GM19238 (cell line): ENCODE measurements around the gene DDX31.
A peak's percentile ranks its signal among the peaks of the same experiment; 100 is the strongest.
"Not testable (repeated sequence)": the region's sequence is repeated elsewhere in the genome, so short reads cannot be mapped to it uniquely, and the experiment has no call there.

Experiments
- DNase-seq: peaks from one replicate; pipeline ENCODE4 v3.0.0; 2011; ENCODE audit warnings: low spot score; ENCODE audit not compliant: insufficient read length

Gene DDX31

GRCh38 chr9:132582276-132582785 lies 87.5 kb downstream of the DDX31 start, which contains the start of gene BARHL1:
BARHL1 (plus strand) TSS chr9:132582606; CDS start chr9:132582798, 192 bp downstream.
- no peak for DNase-seq

- no peak for DNase-seq
Measured at GRCh38 chr9:132579427-132579798, 90.4 kb downstream of the DDX31 start.

- no peak for DNase-seq
Measured at GRCh38 chr9:132578367-132578932, 91.3 kb downstream of the DDX31 start.

GRCh38 chr9:132577119-132577518 lies 92.7 kb downstream of the DDX31 start:
- DNase-seq, result no peak

- DNase-seq, result no peak
Measured at GRCh38 chr9:132575811-132576210, 94.0 kb downstream of the DDX31 start.

- peak; percentile 71 for DNase-seq
Measured at GRCh38 chr9:132575005-132575609, 94.7 kb downstream of the DDX31 start.

- no peak for DNase-seq
Measured at GRCh38 chr9:132572921-132573320, 96.9 kb downstream of the DDX31 start.

- DNase-seq, result no peak
Measured at GRCh38 chr9:132571806-132572600, 97.8 kb downstream of the DDX31 start.

- not testable (repeated sequence) for DNase-seq
Measured at GRCh38 chr9:132568787-132569186, 101.0 kb downstream of the DDX31 start.

- DNase-seq, result no peak
Measured at GRCh38 chr9:132564526-132564925, 105.3 kb downstream of the DDX31 start.

GRCh38 chr9:132562306-132562573 lies 107.5 kb downstream of the DDX31 start:
- DNase-seq, result no peak

- DNase-seq, result no peak
Measured at GRCh38 chr9:132560616-132561202, 109.1 kb downstream of the DDX31 start.

- DNase-seq, result no peak
Measured at GRCh38 chr9:132559711-132560110, 110.1 kb downstream of the DDX31 start.

GRCh38 chr9:132557159-132557558 lies 112.6 kb downstream of the DDX31 start:
- no peak for DNase-seq

- DNase-seq, result no peak
Measured at GRCh38 chr9:132556714-132557113, 113.1 kb downstream of the DDX31 start.

- DNase-seq, result no peak
Measured at GRCh38 chr9:132556235-132556634, 113.5 kb downstream of the DDX31 start.

GRCh38 chr9:132555528-132555927 lies 114.3 kb downstream of the DDX31 start:
- no peak for DNase-seq

- no peak for DNase-seq
Measured at GRCh38 chr9:132554755-132555154, 115.0 kb downstream of the DDX31 start.

- DNase-seq, result no peak
Measured at GRCh38 chr9:132552041-132552440, 117.7 kb downstream of the DDX31 start.

- DNase-seq, result no peak
Measured at GRCh38 chr9:132551556-132551955, 118.2 kb downstream of the DDX31 start.

- DNase-seq, result no peak
Measured at GRCh38 chr9:132548751-132549640, 120.8 kb downstream of the DDX31 start.
